GM23338 (cell line): Measurements from ENCODE around the gene CDK7. TPM values are rescaled to one million over a fixed set of nuclear protein-coding genes. Genes with fewer than 3 reads are reported as not detected.
A peak's percentile ranks its signal among the peaks of the same experiment; 100 is the strongest.
"Not testable (repeated sequence)": the region's sequence is repeated elsewhere in the genome, so short reads cannot be mapped to it uniquely, and the experiment has no call there.

ENCODE experiments used
- ATAC-seq: fragments of 200-7000 bp; cut with Tn5 transposase; 3 replicates; pipeline ENCODE4 v1.9.1; 2020
- DNase-seq: peaks from one replicate; pipeline ENCODE4 v3.0.0-alpha.2; 2015; ENCODE audit warnings: low spot score
- H2AFZ ChIP-seq: fragments of 200-600 bp; sonication (generic); 2 replicates; pipeline ENCODE4 v1.8.0; 2016; ENCODE audit warnings: antibody characterized with exemption, mild to moderate bottlenecking, moderate library complexity
- H3F3A ChIP-seq: fragments of 200-600 bp; sonication (generic); replicated peaks from 2 replicates; pipeline ENCODE4 v1.8.0; 2017; ENCODE audit warnings: antibody characterized with exemption, mixed run types, low read depth
- H3K27ac ChIP-seq: fragments of 200-600 bp; sonication (generic); 2 replicates; pipeline ENCODE4 v1.6.1; 2016; ENCODE audit warnings: low read depth
- H3K27me3 ChIP-seq: fragments of 200-600 bp; sonication (generic); 2 replicates; pipeline ENCODE4 v1.8.0; 2016; ENCODE audit warnings: mild to moderate bottlenecking, mixed run types, moderate library complexity; ENCODE audit not compliant: insufficient read depth
- H3K36me3 ChIP-seq: fragments of 200-600 bp; sonication (generic); 2 replicates; pipeline ENCODE4 v1.8.0; 2016; ENCODE audit warnings: mild to moderate bottlenecking; ENCODE audit not compliant: insufficient read depth
- H3K4me1 ChIP-seq: fragments of 200-600 bp; sonication (generic); 2 replicates; pipeline ENCODE4 v1.8.0; 2016; ENCODE audit warnings: mild to moderate bottlenecking, moderate library complexity; ENCODE audit not compliant: insufficient read depth
- H3K4me2 ChIP-seq: fragments of 200-600 bp; sonication (generic); 2 replicates; pipeline ENCODE4 v1.7.1; 2017; ENCODE audit warnings: mixed run types
- H3K4me3 ChIP-seq: fragments of 200-600 bp; sonication (generic); 2 replicates; pipeline ENCODE4 v1.6.1; 2016; ENCODE audit warnings: mixed run types
- H3K79me2 ChIP-seq: fragments of 200-600 bp; sonication (generic); replicated peaks from 2 replicates; pipeline ENCODE4 v1.8.0; 2017; ENCODE audit warnings: mild to moderate bottlenecking; ENCODE audit not compliant: insufficient read depth
- H3K9me2 ChIP-seq: fragments of 200-600 bp; sonication (generic); 2 replicates; pipeline ENCODE4 v1.8.0; 2017; ENCODE audit not compliant: insufficient read depth
- H4K20me1 ChIP-seq: fragments of 200-600 bp; sonication (generic); replicated peaks from 2 replicates; pipeline ENCODE4 v1.8.0; 2017; ENCODE audit warnings: mild to moderate bottlenecking; ENCODE audit not compliant: insufficient read depth
- H3K27ac Mint-ChIP-seq: 2 replicates; pipeline ENCODE4 v1.8.0; 2020; ENCODE audit warnings: inconsistent platforms, mild to moderate bottlenecking, moderate library complexity, mixed read lengths
- H3K27me3 Mint-ChIP-seq: 3 replicates; pipeline ENCODE4 v1.8.0; 2022; ENCODE audit warnings: low read depth, mild to moderate bottlenecking, moderate library complexity, mixed read lengths, inconsistent platforms; ENCODE audit not compliant: insufficient read depth, poor library complexity
- H3K36me3 Mint-ChIP-seq: 3 replicates; pipeline ENCODE4 v1.8.0; 2021; ENCODE audit warnings: low read depth, mild to moderate bottlenecking, inconsistent platforms, moderate library complexity, mixed read lengths
- H3K4me1 Mint-ChIP-seq: 3 replicates; pipeline ENCODE4 v1.8.0; 2020; ENCODE audit warnings: mild to moderate bottlenecking, inconsistent platforms, mixed read lengths
- H3K4me3 Mint-ChIP-seq: 3 replicates; pipeline ENCODE4 v1.8.0; 2021; ENCODE audit warnings: moderate library complexity, mild to moderate bottlenecking, inconsistent platforms, mixed read lengths
- H3K9me3 Mint-ChIP-seq: 3 replicates; pipeline ENCODE4 v1.8.0; 2020; ENCODE audit warnings: moderate library complexity, mild to moderate bottlenecking, inconsistent platforms, mixed read lengths
- CREB1 ChIP-seq: fragments of 250-450 bp; sonication (Bioruptor Pico); IDR thresholded peaks from 2 replicates; pipeline ENCODE4 v1.5.0; 2020; ENCODE audit warnings: low read depth, mild to moderate bottlenecking, moderate library complexity
- CTCF ChIP-seq, 2 experiments: fragments of 200-600 bp in 1 of 2; sonication (generic) in 1 of 2; conservative IDR thresholded peaks; 2 replicates each; pipeline versions ENCODE4 v1.5.1 to v1.6.1; 2016 to 2017; ENCODE audit warnings: antibody characterized with exemption in 2 of 2, low read depth in 2 of 2, mild to moderate bottlenecking in 2 of 2, moderate library complexity in 1 of 2
- EZH2 ChIP-seq: fragments of 200-600 bp; sonication (generic); IDR thresholded peaks from one replicate; pipeline ENCODE4 v1.8.0; 2017; ENCODE audit warnings: antibody characterized with exemption, mild to moderate bottlenecking, low read depth; ENCODE audit not compliant: unreplicated experiment
- NANOG ChIP-seq: IDR thresholded peaks from 2 replicates; pipeline ENCODE4 v1.6.1; 2016; ENCODE audit warnings: antibody characterized with exemption, borderline replicate concordance
- POLR2AphosphoS5 ChIP-seq: IDR thresholded peaks from 2 replicates; pipeline ENCODE4 v1.6.1; 2016; ENCODE audit warnings: antibody characterized with exemption, low read depth
- REST ChIP-seq: IDR thresholded peaks from one replicate; pipeline ENCODE4 v1.6.1; 2018; ENCODE audit warnings: antibody characterized with exemption; ENCODE audit not compliant: unreplicated experiment
- STAT1 ChIP-seq: IDR thresholded peaks from one replicate; pipeline ENCODE4 v1.6.1; 2016; ENCODE audit warnings: antibody characterized with exemption; ENCODE audit not compliant: unreplicated experiment
- ZNF114 ChIP-seq: fragments of 250-450 bp; sonication (Bioruptor Pico); IDR thresholded peaks from 2 replicates; pipeline ENCODE4 v1.5.0; 2020; ENCODE audit warnings: mild to moderate bottlenecking, moderate library complexity
- polyA plus RNA-seq: library from polyadenylated mRNA; unstranded; fragments of >200 nt; fragmentation: Nextera tagmentation; extraction: Ambion mirVana; gene quantifications from 2 replicates; pipeline ENCODE4 v1.2.1, GENCODE V29; 2016
- total RNA-seq: library from RNA; depleted of rRNA; stranded (reverse); fragments of >200 nt; shearing (Covaris generic); gene quantifications from 2 replicates; pipeline ENCODE4 v1.2.3, GENCODE V29; 2014

Gene CDK7
- total and polyA plus RNA-seq, 2 experiments from 2014 or later, result 78.4 to 80.7 TPM

- Histone ChIP-seq H3K4me1 (peaks cover 10% of the 10 kb centered on the region), H2AFZ (no peak overlapping the region), H3K4me3 (no peak overlapping the region), H3K27ac (no peak overlapping the region), H3K4me2 (no peak overlapping the region), H4K20me1 (peaks cover 2% of the 10 kb centered on the region), H3F3A (no peaks in the 10 kb centered on the region), H3K36me3 (peaks cover 25% of the 10 kb centered on the region; the same call in 1 of the 2 replicates), H3K27me3 (no peaks in the 10 kb centered on the region), H3K9me2 (no peaks in the 10 kb centered on the region), H3K79me2 (peaks cover 19% of the 10 kb centered on the region)
- no peak overlapping the region for H3K27ac Mint-ChIP-seq
- no peaks in the 10 kb centered on the region for H3K9me3 Mint-ChIP-seq
- no peak for DNase-seq
- peaks cover 5% of the 10 kb centered on the region for H3K27me3 Mint-ChIP-seq
- H3K36me3 Mint-ChIP-seq, result peaks cover 14% of the 10 kb centered on the region
- ATAC-seq, result no peak
- peaks cover 11% of the 10 kb centered on the region for H3K4me1 Mint-ChIP-seq
- H3K4me3 Mint-ChIP-seq, result no peak overlapping the region
- TF ChIP-seq EZH2, result no peak
- no peak for TF ChIP-seq ZNF114 (CRISPR knock-in tag)
- no peak for TF ChIP-seq POLR2AphosphoS5
- no peak for TF ChIP-seq NANOG
- no peak for TF ChIP-seq CREB1 (CRISPR knock-in tag)
Observed at GRCh38 chr5:69231851-69232250, 2.8 kb upstream of the CDK7 start.

GRCh38 chr5:69236733-69237132, 2.0 kb downstream of the CDK7 start:
- peaks cover 68% of the 10 kb centered on the region for H3K79me2 ChIP-seq
- H3K4me2 ChIP-seq, result not testable (repeated sequence)

GRCh38 chr5:69237877-69238276, 3.2 kb downstream of the CDK7 start:
- Histone ChIP-seq H3K36me3 (peaks cover 8% of the 10 kb centered on the region), H3F3A (no peaks in the 10 kb centered on the region), H2AFZ (no peak overlapping the region), H3K4me1 (peaks cover 10% of the 10 kb centered on the region), H3K9me2 (no peaks in the 10 kb centered on the region), H4K20me1 (peaks cover 29% of the 10 kb centered on the region), H3K79me2 (peaks cover 80% of the 10 kb centered on the region), H3K27me3 (no peaks in the 10 kb centered on the region), H3K27ac (no peak overlapping the region), H3K4me2 (no peak overlapping the region), H3K4me3 (no peak overlapping the region)
- no peak overlapping the region for H3K27ac Mint-ChIP-seq
- no peak overlapping the region for H3K4me3 Mint-ChIP-seq
- H3K36me3 Mint-ChIP-seq, result peaks cover 47% of the 10 kb centered on the region
- DNase-seq, result no peak
- peaks cover 17% of the 10 kb centered on the region for H3K4me1 Mint-ChIP-seq
- H3K9me3 Mint-ChIP-seq, result no peaks in the 10 kb centered on the region
- ATAC-seq, result no peak
- H3K27me3 Mint-ChIP-seq, result no peaks in the 10 kb centered on the region
- TF ChIP-seq STAT1 (no peak), NANOG (no peak), REST (no peak), POLR2AphosphoS5 (no peak), CTCF (conservative IDR thresholded peaks at IDR 0.05; ENCODE audit: low read depth in 2 of 2) (no peak), CREB1 (CRISPR knock-in tag) (no peak), EZH2 (no peak)

More at GRCh38 chr5:69236733-69237132, 2.0 kb downstream of the CDK7 start:
- 0 out of 2 replicates have a peak overlapping the region, but pooled peaks have one; percentile 21 for H3K4me3 ChIP-seq
- H2AFZ ChIP-seq, H3K27me3 ChIP-seq, H3K27ac Mint-ChIP-seq, H3K27ac ChIP-seq, H3K9me3 Mint-ChIP-seq, H3K36me3 ChIP-seq, H3K4me1 ChIP-seq, ATAC-seq, H3F3A ChIP-seq, H3K9me2 ChIP-seq, H3K27me3 Mint-ChIP-seq, DNase-seq: not testable (repeated sequence)
- H4K20me1 ChIP-seq, result peaks cover 26% of the 10 kb centered on the region
- H3K4me3 Mint-ChIP-seq, result peak overlapping the region; percentile 50; the same call in 2 of the 3 replicates
- H3K4me1 Mint-ChIP-seq, result peaks cover 17% of the 10 kb centered on the region
- peaks cover 39% of the 10 kb centered on the region for H3K36me3 Mint-ChIP-seq
